Cardiac muscle cell (in vitro differentiated cells and primary cell): Measurements from ENCODE around the gene MPZL3. TPM values are rescaled to one million over a fixed set of nuclear protein-coding genes. Genes with fewer than 3 reads are reported as not detected.

ENCODE experiments used
- DNase-seq, 2 donors: peaks; one replicate each; pipeline versions ENCODE4 v3.0.0 to v3.0.0-alpha.2; 2010 to 2017; ENCODE audit warnings: low read depth in 1 of 2, low spot score in 1 of 2
- H3K27ac ChIP-seq: fragments of 200-600 bp; sonication (generic); 2 replicates; pipeline ENCODE4 v1.5.1; 2016
- H3K27me3 ChIP-seq: fragments of 200-600 bp; sonication (generic); 2 replicates; pipeline ENCODE4 v1.6.0; 2016; ENCODE audit warnings: control low read depth
- H3K36me3 ChIP-seq: fragments of 200-600 bp; sonication (generic); 2 replicates; pipeline ENCODE4 v1.5.1; 2016; ENCODE audit warnings: control low read depth
- H3K4me1 ChIP-seq: fragments of 200-600 bp; sonication (generic); 2 replicates; pipeline ENCODE4 v1.8.1; 2017; ENCODE audit warnings: low read depth, mild to moderate bottlenecking, mixed run types
- H3K4me3 ChIP-seq: fragments of 200-600 bp; sonication (generic); 2 replicates; pipeline ENCODE4 v1.5.1; 2016; ENCODE audit warnings: mild to moderate bottlenecking
- H3K9me3 ChIP-seq: fragments of 200-600 bp; sonication (generic); 2 replicates; pipeline ENCODE4 v1.5.1; 2017; ENCODE audit warnings: low read depth, mild to moderate bottlenecking, control low read depth
- CTCF ChIP-seq: IDR thresholded peaks from 2 replicates; pipeline ENCODE4 v1.5.1; 2012; ENCODE audit warnings: low read depth, mild to moderate bottlenecking, low read length
- polyA plus RNA-seq: library from polyadenylated mRNA; unstranded; fragments of >200 nt; fragmentation: Nextera tagmentation; extraction: Ambion mirVana; gene quantifications from 2 replicates; pipeline ENCODE4 v1.2.1, GENCODE V29; 2016
- total RNA-seq: library from RNA; depleted of rRNA; stranded (reverse); fragments of >200 nt; gene quantifications from 2 replicates; pipeline ENCODE4 v1.2.3, GENCODE V29; 2016

The MPZL3 gene
- total and polyA plus RNA-seq, 2 experiments from 2014 or later: 0.07 to 0.12 TPM

- Histone ChIP-seq H3K4me1 (no peaks in the 10 kb centered on the region), H3K9me3 (no peaks in the 10 kb centered on the region), H3K27me3 (peaks cover 33% of the 10 kb centered on the region), H3K36me3 (no peaks in the 10 kb centered on the region), H3K27ac (no peak overlapping the region), H3K4me3 (no peak overlapping the region)
- DNase-seq: no peak
- no peak for TF ChIP-seq CTCF
These were observed 20.7 kb downstream of the MPZL3 start for GRCh38 chr11:118231461-118231860.

GRCh38 chr11:118230088-118230487, 22.1 kb downstream of the MPZL3 start:
- peaks cover 27% of the 10 kb centered on the region for H3K27me3 ChIP-seq
- H3K36me3 ChIP-seq: no peaks in the 10 kb centered on the region
- DNase-seq: no peak
- no peak overlapping the region for H3K27ac ChIP-seq
- no peaks in the 10 kb centered on the region for H3K4me1 ChIP-seq
- no peak overlapping the region for H3K4me3 ChIP-seq
- H3K9me3 ChIP-seq: no peaks in the 10 kb centered on the region
- TF ChIP-seq CTCF: no peak

GRCh38 chr11:118229274-118229847, 22.8 kb downstream of the MPZL3 start:
- H3K27me3 ChIP-seq: peaks cover 29% of the 10 kb centered on the region
- no peaks in the 10 kb centered on the region for H3K36me3 ChIP-seq
- no peak for TF ChIP-seq CTCF
- H3K4me1 ChIP-seq: no peaks in the 10 kb centered on the region
- no peak for DNase-seq
- no peak overlapping the region for H3K4me3 ChIP-seq
- no peak overlapping the region for H3K27ac ChIP-seq
- H3K9me3 ChIP-seq: no peaks in the 10 kb centered on the region

DNA sequence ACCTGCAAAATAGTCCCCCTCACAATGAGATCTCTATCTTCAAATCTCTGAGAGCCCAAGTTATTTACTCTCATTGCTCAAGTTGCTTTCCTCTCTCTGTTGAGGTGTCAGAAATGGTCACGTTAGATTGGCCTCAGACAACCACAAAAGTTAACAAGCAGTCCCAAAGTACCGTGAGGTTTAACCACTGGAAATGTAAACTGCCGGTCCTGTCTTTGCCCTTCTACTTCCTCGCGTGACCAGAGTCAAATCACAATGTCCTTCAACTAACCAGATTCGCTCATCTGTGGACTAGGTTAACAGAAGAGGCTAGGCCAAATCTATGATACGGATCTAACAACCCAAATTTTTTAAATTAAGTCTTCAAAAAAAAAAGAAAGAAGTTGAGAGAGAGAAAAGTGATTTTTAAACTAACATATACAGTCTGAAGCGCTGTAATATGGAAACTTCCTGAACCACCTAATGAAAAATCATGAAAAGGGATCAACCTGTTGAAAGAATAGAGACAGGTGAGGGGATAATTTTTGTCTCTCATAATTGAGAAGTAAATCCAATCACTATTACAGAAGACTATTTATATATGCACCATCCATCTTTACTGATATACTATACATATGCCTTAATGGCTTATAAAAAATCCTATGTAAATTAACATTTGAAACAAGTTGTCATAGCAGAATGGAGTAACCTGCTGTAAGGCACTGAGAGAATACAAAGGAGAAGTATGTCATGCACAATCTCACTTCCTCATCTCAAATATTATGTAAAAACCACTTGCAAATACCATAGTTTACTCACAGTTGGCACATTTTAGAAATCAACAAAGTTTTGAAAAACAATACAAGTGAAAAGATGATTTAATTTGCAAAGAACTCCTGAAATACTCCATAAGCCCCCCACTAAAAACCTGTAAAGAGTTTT, 24.0 kb downstream of the MPZL3 start:
- no peak for DNase-seq
- peaks cover 36% of the 10 kb centered on the region for H3K27me3 ChIP-seq
- H3K4me1 ChIP-seq: no peaks in the 10 kb centered on the region
- TF ChIP-seq CTCF: no peak
- no peaks in the 10 kb centered on the region for H3K36me3 ChIP-seq
- no peaks in the 10 kb centered on the region for H3K9me3 ChIP-seq
- H3K27ac ChIP-seq: no peak overlapping the region
- no peak overlapping the region for H3K4me3 ChIP-seq

DNA sequence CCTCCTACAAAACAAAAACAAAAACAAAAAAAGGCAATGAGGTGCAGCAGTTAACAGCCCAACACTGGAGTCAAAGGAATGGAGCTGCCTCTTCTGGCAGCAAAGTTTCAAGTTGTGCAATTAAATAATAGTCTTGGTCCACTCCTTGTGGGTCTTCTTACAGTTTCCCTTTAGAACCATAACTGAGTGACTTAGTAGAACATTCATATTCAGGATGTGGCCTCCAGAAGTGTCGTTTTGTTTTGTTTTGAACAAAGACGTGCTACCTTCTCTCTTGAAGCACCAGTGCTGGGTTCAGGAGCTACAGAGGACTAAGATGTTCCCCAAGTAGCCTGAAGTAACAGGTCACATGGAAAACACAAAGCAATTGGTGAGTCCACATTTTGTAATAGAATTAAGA, 25.4 kb downstream of the MPZL3 start:
- Histone ChIP-seq H3K36me3 (no peaks in the 10 kb centered on the region), H3K27ac (no peak overlapping the region), H3K9me3 (no peaks in the 10 kb centered on the region), H3K4me3 (no peak overlapping the region), H3K4me1 (no peaks in the 10 kb centered on the region), H3K27me3 (peaks cover 33% of the 10 kb centered on the region)
- TF ChIP-seq CTCF: no peak
- DNase-seq: no peak
